Suprapubic skin (tissue), 4 donors: ENCODE measurements around the gene COQ9. TPM values are rescaled to one million over a fixed set of nuclear protein-coding genes. Genes with fewer than 3 reads are reported as not detected.

Source experiments
- DNase-seq, 2 donors: peaks; one replicate each; pipeline ENCODE4 v3.0.0-alpha.2; 2019; ENCODE audit warnings: low spot score in 2 of 2
- H3K27ac ChIP-seq: fragments of 200-600 bp; sonication (generic); one replicate; pipeline ENCODE4 v1.5.1; 2019
- H3K27me3 ChIP-seq: fragments of 200-600 bp; sonication (generic); one replicate; pipeline ENCODE4 v1.5.1; 2019
- H3K36me3 ChIP-seq: fragments of 200-600 bp; sonication (generic); one replicate; pipeline ENCODE4 v1.5.1; 2019
- H3K4me1 ChIP-seq: fragments of 200-600 bp; sonication (generic); one replicate; pipeline ENCODE4 v1.5.1; 2019
- H3K4me3 ChIP-seq: fragments of 200-600 bp; sonication (generic); one replicate; pipeline ENCODE4 v1.5.1; 2019; ENCODE audit warnings: mild to moderate bottlenecking
- H3K9me3 ChIP-seq: fragments of 200-600 bp; sonication (generic); one replicate; pipeline ENCODE4 v1.5.1; 2019
- EP300 ChIP-seq: sonication (generic); formaldehyde crosslinking; IDR thresholded peaks from one replicate; pipeline ENCODE4 v1.6.1; 2017; ENCODE audit warnings: antibody characterized with exemption
- POLR2A ChIP-seq, 2 donors: fragments of 450-650 bp; IDR thresholded peaks; one replicate each; pipeline ENCODE4 v1.6.1; 2017; ENCODE audit warnings: antibody characterized with exemption in 2 of 2, mild to moderate bottlenecking in 2 of 2, moderate library complexity in 2 of 2
- POLR2AphosphoS5 ChIP-seq, 3 donors: sonication (generic); formaldehyde crosslinking; IDR thresholded peaks; one replicate each; pipeline ENCODE4 v1.6.1; 2017; ENCODE audit warnings: antibody characterized with exemption in 3 of 3
- WGBS: methylation state at CpG from one replicate; pipeline ENCODE4 v1.1.5; 2018; 5-methylcytosine and 5-hydroxymethylcytosine counted together
- total RNA-seq, 4 donors: library from RNA; depleted of rRNA; stranded (reverse); fragments of >200 nt; gene quantifications; one replicate each; pipeline ENCODE4 v1.1.0, GENCODE V29; 2016
- TF ChIP-seq, protein P1 (sequence below), 2 donors: fragments of 200-600 bp in 1 of 2; fragments of 450-650 bp in 1 of 2; sonication (generic) in 1 of 2; IDR thresholded peaks; one replicate each; pipeline ENCODE4 v1.5.1; 2016 to 2019; ENCODE audit warnings: antibody characterized with exemption in 2 of 2, mild to moderate bottlenecking in 1 of 2, moderate library complexity in 1 of 2

The COQ9 gene
- total RNA-seq, 4 donors from 2014 or later, result 45.7 to 60.1 (median 48.8) TPM

DNA sequence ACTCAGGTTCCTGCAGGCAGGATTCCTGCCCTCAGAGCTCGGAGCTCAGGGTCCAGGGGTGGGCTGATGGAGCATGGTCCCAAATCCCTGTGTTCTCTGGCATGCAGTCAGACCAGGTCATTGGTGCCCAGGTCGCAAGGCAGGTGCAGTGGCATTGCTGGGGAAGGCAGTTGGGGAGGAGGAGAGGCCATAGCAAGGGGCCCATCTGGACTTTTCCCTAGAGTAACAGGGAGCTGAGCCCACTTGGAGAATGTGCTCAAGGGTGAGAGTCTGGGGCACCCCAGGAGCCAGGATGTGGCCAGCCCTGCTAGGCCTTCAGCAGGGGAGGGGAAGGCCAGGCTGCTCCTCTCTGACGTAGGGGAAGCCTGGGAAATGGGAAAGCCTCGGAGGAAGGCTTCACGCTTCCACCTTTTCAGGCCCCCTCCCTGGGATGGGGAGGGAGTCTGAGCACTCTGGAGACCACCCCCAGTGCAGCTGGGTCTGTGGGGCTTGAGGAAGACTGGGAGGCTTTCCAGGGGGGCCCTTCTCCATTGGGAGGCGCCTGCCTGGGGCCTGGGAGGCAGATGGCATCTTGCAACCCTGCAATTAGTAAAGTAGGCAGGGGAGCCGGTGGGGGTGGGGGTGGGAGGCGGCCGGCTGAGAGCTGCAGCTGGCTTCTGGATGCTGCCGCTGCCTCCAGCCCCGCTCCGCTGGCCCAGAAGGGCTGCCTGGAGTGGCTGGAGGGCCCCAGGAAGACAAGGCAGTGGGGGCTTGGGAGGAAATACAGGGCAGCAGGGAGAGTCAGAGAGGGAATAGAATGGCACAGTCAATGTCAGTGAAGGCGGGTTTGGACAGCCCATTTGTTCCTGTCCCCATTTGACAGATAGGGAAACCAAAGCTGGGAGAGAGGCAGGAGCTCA lies 60.1 kb downstream of the COQ9 start:
- 80% methylated on average over 11 of the region's 13 CpGs for WGBS
- Histone ChIP-seq H3K27me3 (no peaks in the 10 kb centered on the region), H3K27ac (no peak overlapping the region), H3K36me3 (peaks cover 3% of the 10 kb centered on the region), H3K4me1 (no peaks in the 10 kb centered on the region), H3K9me3 (no peaks in the 10 kb centered on the region), H3K4me3 (no peak overlapping the region)
- TF ChIP-seq EP300, result no peak
- TF ChIP-seq POLR2AphosphoS5 (IDR thresholded peaks at IDR 0.05), result no peak
- TF ChIP-seq, protein P1, sequence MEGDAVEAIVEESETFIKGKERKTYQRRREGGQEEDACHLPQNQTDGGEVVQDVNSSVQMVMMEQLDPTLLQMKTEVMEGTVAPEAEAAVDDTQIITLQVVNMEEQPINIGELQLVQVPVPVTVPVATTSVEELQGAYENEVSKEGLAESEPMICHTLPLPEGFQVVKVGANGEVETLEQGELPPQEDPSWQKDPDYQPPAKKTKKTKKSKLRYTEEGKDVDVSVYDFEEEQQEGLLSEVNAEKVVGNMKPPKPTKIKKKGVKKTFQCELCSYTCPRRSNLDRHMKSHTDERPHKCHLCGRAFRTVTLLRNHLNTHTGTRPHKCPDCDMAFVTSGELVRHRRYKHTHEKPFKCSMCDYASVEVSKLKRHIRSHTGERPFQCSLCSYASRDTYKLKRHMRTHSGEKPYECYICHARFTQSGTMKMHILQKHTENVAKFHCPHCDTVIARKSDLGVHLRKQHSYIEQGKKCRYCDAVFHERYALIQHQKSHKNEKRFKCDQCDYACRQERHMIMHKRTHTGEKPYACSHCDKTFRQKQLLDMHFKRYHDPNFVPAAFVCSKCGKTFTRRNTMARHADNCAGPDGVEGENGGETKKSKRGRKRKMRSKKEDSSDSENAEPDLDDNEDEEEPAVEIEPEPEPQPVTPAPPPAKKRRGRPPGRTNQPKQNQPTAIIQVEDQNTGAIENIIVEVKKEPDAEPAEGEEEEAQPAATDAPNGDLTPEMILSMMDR (IDR thresholded peaks at IDR 0.05), result no peak
- no peak for TF ChIP-seq POLR2A (IDR thresholded peaks at IDR 0.05)
- DNase-seq, result no peak

GRCh38 chr16:57508035-57508425 lies 60.8 kb downstream of the COQ9 start:
- WGBS, result 67% methylated on average over 3 of the region's 3 CpGs
- no peak overlapping the region for H3K27ac ChIP-seq
- no peaks in the 10 kb centered on the region for H3K4me1 ChIP-seq
- no peak overlapping the region for H3K4me3 ChIP-seq
- H3K27me3 ChIP-seq, result no peaks in the 10 kb centered on the region
- TF ChIP-seq, protein P1 (IDR thresholded peaks at IDR 0.05), result no peak
- TF ChIP-seq POLR2A (IDR thresholded peaks at IDR 0.05) (no peak), POLR2AphosphoS5 (IDR thresholded peaks at IDR 0.05) (no peak), EP300 (no peak)
- H3K9me3 ChIP-seq, result no peaks in the 10 kb centered on the region
- peaks cover 6% of the 10 kb centered on the region for H3K36me3 ChIP-seq
- DNase-seq, result no peak

DNA sequence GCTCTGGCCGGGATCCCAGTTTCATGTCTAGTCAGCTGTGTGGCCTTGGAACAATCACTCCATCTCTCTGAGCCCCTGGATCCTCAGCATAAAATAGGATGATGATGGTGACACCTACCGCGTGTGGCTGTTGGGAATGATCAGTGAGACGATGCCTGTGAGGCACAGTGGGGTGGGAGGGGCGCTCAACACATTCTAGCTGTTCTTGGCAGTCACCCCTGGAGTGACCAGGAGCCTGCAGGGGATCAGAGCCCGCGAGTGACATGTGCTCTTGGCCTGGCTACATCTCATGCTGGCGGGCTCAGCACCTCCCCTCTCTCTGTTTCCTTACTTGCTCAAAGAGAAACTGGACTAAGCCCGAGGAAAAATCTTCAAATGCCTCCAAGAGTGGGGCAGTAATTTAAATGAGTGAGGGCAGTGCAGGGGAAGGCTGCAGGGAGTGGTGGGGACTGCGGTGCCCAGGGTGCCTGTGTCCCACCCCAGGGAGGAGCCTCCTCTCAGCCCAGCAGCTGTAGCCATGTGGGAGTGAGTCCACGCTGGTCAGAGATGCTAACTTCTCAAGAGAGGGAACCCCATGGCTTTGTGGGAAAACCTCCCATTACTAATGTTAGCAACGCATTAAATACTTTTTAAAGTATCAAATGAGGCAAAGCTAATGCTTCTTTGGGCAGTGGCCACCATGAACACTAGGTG lies 62.1 kb downstream of the COQ9 start:
- peaks cover 6% of the 10 kb centered on the region for H3K36me3 ChIP-seq
- no peak for TF ChIP-seq POLR2AphosphoS5 (IDR thresholded peaks at IDR 0.05)
- TF ChIP-seq, protein P1 (IDR thresholded peaks at IDR 0.05), result no peak
- TF ChIP-seq EP300, result no peak
- no peak for TF ChIP-seq POLR2A (IDR thresholded peaks at IDR 0.05)

GRCh38 chr16:57510016-57510871 lies 63.0 kb downstream of the COQ9 start:
- TF ChIP-seq POLR2A (IDR thresholded peaks at IDR 0.05), result no peak
- no peak for TF ChIP-seq EP300
- TF ChIP-seq POLR2AphosphoS5 (IDR thresholded peaks at IDR 0.05), result no peak
- TF ChIP-seq, protein P1 (IDR thresholded peaks at IDR 0.05), result no peak
- Histone ChIP-seq H3K4me3 (no peak overlapping the region), H3K27ac (no peak overlapping the region), H3K9me3 (no peaks in the 10 kb centered on the region), H3K4me1 (peaks cover 5% of the 10 kb centered on the region), H3K27me3 (no peaks in the 10 kb centered on the region), H3K36me3 (peaks cover 6% of the 10 kb centered on the region)
- no peak for DNase-seq
- 70% methylated on average over 8 of the region's 10 CpGs for whole genome bisulfite sequencing

More for the DNA sequence above, 62.1 kb downstream of the COQ9 start:
- 68% methylated on average over 9 of the region's 12 CpGs for WGBS
- no peaks in the 10 kb centered on the region for H3K9me3 ChIP-seq
- H3K4me3 ChIP-seq, result no peak overlapping the region
- H3K27me3 ChIP-seq, result no peaks in the 10 kb centered on the region
- DNase-seq, result no peak
- H3K27ac ChIP-seq, result no peak overlapping the region
- no peaks in the 10 kb centered on the region for H3K4me1 ChIP-seq

Other genes starting within 250 kb of the COQ9 start
- gene ARL2BP, start 202.2 kb upstream of the COQ9 start, total RNA-seq, result 10 to 100 TPM; 27.8 to 66.2 (median 51.0) TPM
- gene PLLP, start 162.8 kb upstream of the COQ9 start, total RNA-seq, result 100 to 1,000 TPM in 3 of 4 donors, 10 to 100 TPM in 1; 34.7 to 215 (median 205) TPM
- 10 to 100 TPM in 1 of 4 donors, 1 to 10 TPM in 3; 1.5 to 11.7 (median 3.3) TPM for gene CCL22, start 88.7 kb upstream of the COQ9 start, total RNA-seq
- gene CX3CL1, start 75.0 kb upstream of the COQ9 start, total RNA-seq, result 10 to 100 TPM; 12.8 to 25.1 (median 13.6) TPM
- gene CCL17, start 42.7 kb upstream of the COQ9 start, total RNA-seq, result 1 to 10 TPM in 1 of 4 donors, not detected in 3; 2.6 TPM
- 10 to 100 TPM; 32.2 to 40.0 (median 35.7) TPM for gene CIAPIN1, start 94 bp upstream of the COQ9 start, total RNA-seq
- 10 to 100 TPM; 65.0 to 80.3 (median 72.0) TPM for gene POLR2C, start 15.2 kb downstream of the COQ9 start, total RNA-seq
- gene DOK4, start 39.0 kb downstream of the COQ9 start, total RNA-seq, result 10 to 100 TPM; 29.8 to 66.8 (median 51.3) TPM
- gene CCDC102A, start 89.1 kb downstream of the COQ9 start, total RNA-seq, result 10 to 100 TPM in 1 of 4 donors, 1 to 10 TPM in 3; 7.1 to 11.5 (median 8.5) TPM
- gene ADGRG5, start 95.2 kb downstream of the COQ9 start, total RNA-seq, result under 1 TPM in 3 of 4 donors, not detected in 1; 0.16 to 0.53 (median 0.16) TPM
- 100 to 1,000 TPM; 107 to 202 (median 139) TPM for gene ADGRG1, start 181.2 kb downstream of the COQ9 start, total RNA-seq
- gene ADGRG3, start 220.8 kb downstream of the COQ9 start, total RNA-seq, result 1 to 10 TPM in 2 of 4 donors, under 1 TPM in 1, not detected in 1; 0.32 to 2.0 (median 2.0) TPM
- gene DRC7, start 247.3 kb downstream of the COQ9 start, total RNA-seq, result not detected